MCF 10A (cell line): Measurements from ENCODE around the gene EIF4ENIF1. TPM values are rescaled to one million over a fixed set of nuclear protein-coding genes. Genes with fewer than 3 reads are reported as not detected.

Experiments used
- BruUV-seq: library from RNA; stranded (reverse); fragments of 400-500 nt; replicated peaks from 2 replicates; lab custom pipeline; 2021; lab: Mats Ljungman, UMichigan
- CTCF ChIA-PET: fragments of 300-600 bp; sonication (Branson Sonifier 250); formaldehyde crosslinking; extraction: SDS; loops from one replicate; lab custom pipeline; 2021; ENCODE audit warnings: antibody characterized with exemption, inconsistent platforms; lab: Yijun Ruan, JAX
- POLR2A ChIA-PET: fragments of 300-600, 350-650 bp; sonication (Branson Sonifier 250); formaldehyde crosslinking; extraction: SDS; loops from one replicate; lab custom pipeline; 2020; ENCODE audit warnings: antibody characterized with exemption, inconsistent platforms; lab: Yijun Ruan, JAX
- DNase-seq: peaks from one replicate; pipeline ENCODE4 v3.0.0-alpha.2; 2018; ENCODE audit not compliant: unreplicated experiment
- H3K27ac Mint-ChIP-seq: one replicate; pipeline ENCODE4 v1.8.0; 2022; ENCODE audit warnings: mild to moderate bottlenecking, low read depth, mixed read lengths; ENCODE audit not compliant: unreplicated experiment
- H3K27me3 Mint-ChIP-seq: one replicate; pipeline ENCODE4 v1.8.0; 2022; ENCODE audit warnings: mixed read lengths; ENCODE audit not compliant: insufficient read depth, unreplicated experiment
- H3K36me3 Mint-ChIP-seq: one replicate; pipeline ENCODE4 v1.8.0; 2022; ENCODE audit warnings: mild to moderate bottlenecking, moderate library complexity, mixed read lengths; ENCODE audit not compliant: insufficient read depth, unreplicated experiment
- H3K4me1 Mint-ChIP-seq: one replicate; pipeline ENCODE4 v1.8.0; 2022; ENCODE audit warnings: mixed read lengths; ENCODE audit not compliant: insufficient read depth, unreplicated experiment
- H3K4me3 Mint-ChIP-seq: one replicate; pipeline ENCODE4 v1.8.0; 2022; ENCODE audit warnings: mild to moderate bottlenecking, moderate library complexity, mixed read lengths; ENCODE audit not compliant: unreplicated experiment
- H3K9me3 Mint-ChIP-seq: one replicate; pipeline ENCODE4 v1.8.0; 2022; ENCODE audit warnings: mixed read lengths; ENCODE audit not compliant: unreplicated experiment
- CTCF ChIP-seq: fragments of 200-600 bp; IDR thresholded peaks from one replicate; pipeline ENCODE4 v1.8.0; 2022; ENCODE audit warnings: antibody characterized with exemption, mild to moderate bottlenecking; ENCODE audit not compliant: unreplicated experiment
- intact Hi-C: fragments of 100-400 bp; cut with micrococcal nuclease; formaldehyde crosslinking; loops from 2 replicates; pipeline ENCODE4 v1.14.1; 2022
- total RNA-seq: library from RNA; stranded (reverse); gene quantifications from 2 replicates; pipeline ENCODE4 v1.2.3, GENCODE V29; 2022

EIF4ENIF1 gene
- total RNA-seq, 1 experiment from 2014 or later: 25.6 TPM

- no peak for DNase-seq
- Mint-ChIP-seq H3K27ac (no peak overlapping the region), H3K4me1 (peaks cover 6% of the 10 kb centered on the region), H3K36me3 (peaks cover 74% of the 10 kb centered on the region), H3K4me3 (no peak overlapping the region), H3K27me3 (no peaks in the 10 kb centered on the region), H3K9me3 (no peaks in the 10 kb centered on the region)
- POLR2A ChIA-PET: interaction anchor here (0.9 kb wide), 1 partner anchor 10 kb away, joined by 3 read pairs; no protein-coding TSS in a partner anchor
- no TSS peak for BruUV-seq
- intact Hi-C loops: no loop called here
- no peak for TF ChIP-seq CTCF
- CTCF ChIA-PET: interaction anchor here (1.6 kb wide), 1 partner anchor 19 kb away, joined by 5 read pairs; no protein-coding TSS in a partner anchor
These were observed 42.3 kb downstream of the EIF4ENIF1 start for GRCh38 chr22:31447337-31447736.

- ChIA-PET POLR2A (no interaction called here), CTCF (interaction anchor here (0.6 to 1.2 kb wide), 2 partner anchors 22 to 107 kb away, joined by 3 read pairs; no protein-coding TSS in a partner anchor)
- TF ChIP-seq CTCF: no peak
- no TSS peak for BruUV-seq
- peaks cover under 1% of the 10 kb centered on the region for H3K4me1 Mint-ChIP-seq
- H3K9me3 Mint-ChIP-seq: no peaks in the 10 kb centered on the region
- DNase-seq: no peak
- no peak overlapping the region for H3K27ac Mint-ChIP-seq
- no peak overlapping the region for H3K4me3 Mint-ChIP-seq
- peaks cover 76% of the 10 kb centered on the region for H3K36me3 Mint-ChIP-seq
- intact Hi-C loops: no loop called here
- H3K27me3 Mint-ChIP-seq: no peaks in the 10 kb centered on the region
These were observed 42.9 kb downstream of the EIF4ENIF1 start for GRCh38 chr22:31446767-31447166.

GRCh38 chr22:31446208-31446607 lies 43.4 kb downstream of the EIF4ENIF1 start:
- Mint-ChIP-seq H3K27me3 (no peaks in the 10 kb centered on the region), H3K36me3 (peaks cover 76% of the 10 kb centered on the region), H3K4me1 (no peaks in the 10 kb centered on the region), H3K27ac (no peak overlapping the region), H3K9me3 (no peaks in the 10 kb centered on the region), H3K4me3 (no peak overlapping the region)
- ChIA-PET POLR2A (no interaction called here), CTCF (interaction anchor here (0.6 to 1.2 kb wide), 3 partner anchors 22 to 106 kb away, joined by 3 to 5 read pairs (median 3); no protein-coding TSS in a partner anchor)
- BruUV-seq: no TSS peak
- no peak for TF ChIP-seq CTCF
- intact Hi-C loops: no loop called here
- no peak for DNase-seq

- ChIA-PET POLR2A (no interaction called here), CTCF (interaction anchor here (0.7 kb wide), 1 partner anchor 102 kb away, joined by 5 read pairs; no protein-coding TSS in a partner anchor)
- BruUV-seq: no TSS peak
- no peak overlapping the region for H3K4me3 Mint-ChIP-seq
- intact Hi-C loops: no loop called here
- H3K27ac Mint-ChIP-seq: peak overlapping the region; percentile 12
- no peaks in the 10 kb centered on the region for H3K4me1 Mint-ChIP-seq
- no peaks in the 10 kb centered on the region for H3K9me3 Mint-ChIP-seq
- no peak for DNase-seq
- TF ChIP-seq CTCF: no peak
- H3K27me3 Mint-ChIP-seq: no peaks in the 10 kb centered on the region
- H3K36me3 Mint-ChIP-seq: peaks cover 81% of the 10 kb centered on the region
These were observed 44.0 kb downstream of the EIF4ENIF1 start for GRCh38 chr22:31445642-31446041.
